ENCODE results near the gene POLE3.

- TF ChIP-seq CTCF (IDR thresholded peaks at IDR 0.05; ENCODE audit: low read length) (no peak), EZH2 (optimal IDR thresholded peaks at IDR 0.05; ENCODE audit: low read depth, low read length) (no peak)
Observed at GRCh38 chr9:113398796-113399195, 11.7 kb downstream of the POLE3 start.

Measured in MM.1S (cell line).